PC-9 (cell line): Measurements from ENCODE around the gene RANBP10. TPM values are rescaled to one million over a fixed set of nuclear protein-coding genes. Genes with fewer than 3 reads are reported as not detected.
A peak's percentile ranks its signal among the peaks of the same experiment; 100 is the strongest.

Experiments used
- BruUV-seq: library from RNA; stranded (reverse); fragments of 400-500 nt; replicated peaks from 2 replicates; lab custom pipeline; 2021; lab: Mats Ljungman, UMichigan
- CTCF ChIA-PET: fragments of 300-600 bp; sonication (Branson Sonifier 250); formaldehyde crosslinking; loops from one replicate; lab custom pipeline; 2022; ENCODE audit warnings: antibody characterized with exemption; lab: Charles Lee
- POLR2A ChIA-PET: fragments of 300-600 bp; sonication (Branson Sonifier 250); formaldehyde crosslinking; loops from one replicate; lab custom pipeline; 2022; ENCODE audit warnings: antibody characterized with exemption; ENCODE audit not compliant: unreplicated experiment; lab: Charles Lee
- DNase-seq, 2 experiments: peaks; one replicate each; pipeline versions ENCODE4 v3.0.0 to v3.0.0-alpha.2; 2015 to 2022; ENCODE audit warnings: mixed read lengths in 1 of 2
- H2AFZ ChIP-seq: fragments of 200-600 bp; sonication (generic); 2 replicates; pipeline ENCODE4 v1.8.1; 2017; ENCODE audit warnings: antibody characterized with exemption
- H3F3A ChIP-seq: fragments of 200-600 bp; sonication (generic); 2 replicates; pipeline ENCODE4 v1.8.1; 2017; ENCODE audit warnings: antibody characterized with exemption, mild to moderate bottlenecking, low read depth; ENCODE audit not compliant: insufficient read depth
- H3K27ac ChIP-seq: fragments of 200-600 bp; sonication (generic); 2 replicates; pipeline ENCODE4 v1.6.1; 2016; ENCODE audit warnings: mixed run types
- H3K27me3 ChIP-seq: fragments of 200-600 bp; sonication (generic); 2 replicates; pipeline ENCODE4 v1.6.1; 2016; ENCODE audit warnings: low read depth, mixed run types; ENCODE audit not compliant: insufficient read depth
- H3K36me3 ChIP-seq: fragments of 200-600 bp; sonication (generic); 2 replicates; pipeline ENCODE4 v1.6.1; 2016; ENCODE audit warnings: low read depth, mixed run types
- H3K4me1 ChIP-seq: fragments of 200-600 bp; sonication (generic); replicated peaks from 2 replicates; pipeline ENCODE4 v1.6.1; 2016; ENCODE audit warnings: mixed run types; ENCODE audit not compliant: insufficient read depth
- H3K4me2 ChIP-seq: fragments of 200-600 bp; sonication (generic); 2 replicates; pipeline ENCODE4 v1.6.1; 2017; ENCODE audit warnings: mixed run types
- H3K4me3 ChIP-seq: fragments of 200-600 bp; sonication (generic); 2 replicates; pipeline ENCODE4 v1.6.1; 2016; ENCODE audit warnings: mixed run types
- H3K79me2 ChIP-seq: fragments of 200-600 bp; sonication (generic); 2 replicates; pipeline ENCODE4 v1.6.1; 2017; ENCODE audit warnings: low read depth, mixed run types
- H3K9me2 ChIP-seq: fragments of 200-600 bp; sonication (generic); 2 replicates; pipeline ENCODE4 v1.8.1; 2017; ENCODE audit warnings: mild to moderate bottlenecking; ENCODE audit not compliant: insufficient read depth
- H3K9me3 ChIP-seq: fragments of 200-600 bp; sonication (generic); 2 replicates; pipeline ENCODE4 v1.8.1; 2016; ENCODE audit warnings: low read depth; ENCODE audit not compliant: insufficient read depth
- H4K20me1 ChIP-seq: fragments of 200-600 bp; sonication (generic); 2 replicates; pipeline ENCODE4 v1.8.1; 2017; ENCODE audit not compliant: insufficient read depth
- EZH2 ChIP-seq: fragments of 200-600 bp; sonication (generic); IDR thresholded peaks from 2 replicates; pipeline ENCODE4 v1.8.0; 2017; ENCODE audit warnings: antibody characterized with exemption, low read depth
- intact Hi-C: fragments of 100-400 bp; cut with micrococcal nuclease; formaldehyde crosslinking; loops from one replicate; pipeline ENCODE4 v1.10.0; 2022; ENCODE audit not compliant: unreplicated experiment
- total RNA-seq: library from RNA; stranded (reverse); gene quantifications from 2 replicates; pipeline ENCODE4 v1.2.3, GENCODE V29; 2021
- TF ChIP-seq, protein P1 (sequence below): fragments of 200-600 bp; sonication (generic); conservative IDR thresholded peaks from 2 replicates; pipeline ENCODE4 v1.6.1; 2017; ENCODE audit warnings: mixed run types, antibody characterized with exemption, mild to moderate bottlenecking, moderate library complexity

Gene RANBP10
- total RNA-seq, 1 experiment from 2014 or later, result 21.0 TPM

DNA sequence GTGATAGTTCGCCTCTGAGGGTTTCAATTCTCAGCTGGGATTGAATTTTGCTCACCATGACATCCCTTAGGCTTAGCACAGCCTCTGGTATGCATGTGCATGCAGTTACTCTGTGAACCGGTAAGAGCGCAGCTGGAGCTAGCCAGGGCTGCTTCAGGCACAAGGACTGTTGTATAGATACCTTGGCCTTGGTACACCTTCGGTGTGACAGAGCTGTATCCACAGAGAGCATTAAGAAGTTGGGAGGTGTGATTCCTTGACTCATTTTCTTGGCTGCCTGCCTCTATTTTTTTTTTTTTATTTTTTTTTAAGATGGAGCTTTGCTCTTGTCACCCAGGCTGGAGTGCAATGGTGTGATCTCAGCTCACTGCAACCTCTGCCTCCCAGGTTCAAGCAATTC lies 38.1 kb upstream of the RANBP10 start:
- TF ChIP-seq, protein P1, sequence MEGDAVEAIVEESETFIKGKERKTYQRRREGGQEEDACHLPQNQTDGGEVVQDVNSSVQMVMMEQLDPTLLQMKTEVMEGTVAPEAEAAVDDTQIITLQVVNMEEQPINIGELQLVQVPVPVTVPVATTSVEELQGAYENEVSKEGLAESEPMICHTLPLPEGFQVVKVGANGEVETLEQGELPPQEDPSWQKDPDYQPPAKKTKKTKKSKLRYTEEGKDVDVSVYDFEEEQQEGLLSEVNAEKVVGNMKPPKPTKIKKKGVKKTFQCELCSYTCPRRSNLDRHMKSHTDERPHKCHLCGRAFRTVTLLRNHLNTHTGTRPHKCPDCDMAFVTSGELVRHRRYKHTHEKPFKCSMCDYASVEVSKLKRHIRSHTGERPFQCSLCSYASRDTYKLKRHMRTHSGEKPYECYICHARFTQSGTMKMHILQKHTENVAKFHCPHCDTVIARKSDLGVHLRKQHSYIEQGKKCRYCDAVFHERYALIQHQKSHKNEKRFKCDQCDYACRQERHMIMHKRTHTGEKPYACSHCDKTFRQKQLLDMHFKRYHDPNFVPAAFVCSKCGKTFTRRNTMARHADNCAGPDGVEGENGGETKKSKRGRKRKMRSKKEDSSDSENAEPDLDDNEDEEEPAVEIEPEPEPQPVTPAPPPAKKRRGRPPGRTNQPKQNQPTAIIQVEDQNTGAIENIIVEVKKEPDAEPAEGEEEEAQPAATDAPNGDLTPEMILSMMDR, result no peak
- no peak for TF ChIP-seq EZH2
- H3K4me1 ChIP-seq, result peaks cover 47% of the 10 kb centered on the region
- H3K36me3 ChIP-seq, result no peaks in the 10 kb centered on the region
- intact Hi-C loops, result no loop called here
- H3K9me2 ChIP-seq, result no peaks in the 10 kb centered on the region
- ChIA-PET POLR2A (interaction anchor here (0.6 to 0.7 kb wide), 3 partner anchors 13 to 16 kb away, joined by 4 to 8 read pairs (median 5); no protein-coding TSS in a partner anchor), CTCF (interaction anchor here (0.6 to 0.7 kb wide), 3 partner anchors 20 to 243 kb away, joined by 3 to 5 read pairs (median 3); no protein-coding TSS in a partner anchor)
- no peaks in the 10 kb centered on the region for H3K27me3 ChIP-seq
- H3F3A ChIP-seq, result peaks cover 23% of the 10 kb centered on the region; the same call in 1 of the 2 replicates
- no peak for DNase-seq
- no peak overlapping the region for H3K4me3 ChIP-seq
- no peak overlapping the region for H2AFZ ChIP-seq
- peak overlapping the region; percentile 93 for H3K4me2 ChIP-seq
- H4K20me1 ChIP-seq, result peaks cover 19% of the 10 kb centered on the region
- no TSS peak for BruUV-seq
- H3K9me3 ChIP-seq, result no peaks in the 10 kb centered on the region
- H3K27ac ChIP-seq, result no peak overlapping the region
- peaks cover 60% of the 10 kb centered on the region for H3K79me2 ChIP-seq

DNA sequence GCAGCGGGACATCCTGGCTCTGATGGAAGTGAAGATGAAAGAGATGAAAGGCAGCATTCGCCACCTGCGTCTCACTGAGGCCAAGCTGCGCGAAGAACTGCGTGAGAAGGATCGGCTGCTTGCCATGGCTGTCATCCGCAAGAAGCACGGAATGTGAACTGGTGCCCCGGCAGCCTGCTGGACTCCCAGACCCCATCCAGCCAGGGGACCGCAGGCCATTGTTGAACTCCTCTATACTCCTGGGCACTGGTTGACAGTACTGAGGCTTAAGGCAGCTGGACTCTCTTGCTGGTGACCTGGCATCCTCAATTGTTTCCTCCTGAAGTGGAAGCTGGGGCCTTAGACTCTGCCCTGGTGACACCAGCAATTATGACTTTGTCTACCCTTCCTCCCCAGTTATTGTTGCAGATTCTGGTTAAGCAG lies 37.0 kb upstream of the RANBP10 start:
- H3K79me2 ChIP-seq, result peaks cover 48% of the 10 kb centered on the region
- peak overlapping the region; percentile 74 for H3K4me2 ChIP-seq
- H4K20me1 ChIP-seq, result peaks cover 8% of the 10 kb centered on the region
- no peaks in the 10 kb centered on the region for H3K27me3 ChIP-seq
- H3K27ac ChIP-seq, result no peak overlapping the region
- no peak overlapping the region for H2AFZ ChIP-seq
- CTCF ChIA-PET, result no interaction called here
- no peaks in the 10 kb centered on the region for H3K36me3 ChIP-seq
- H3K4me1 ChIP-seq, result peaks cover 45% of the 10 kb centered on the region
- H3K9me3 ChIP-seq, result no peaks in the 10 kb centered on the region
- H3K4me3 ChIP-seq, result no peak overlapping the region; the same call in 1 of the 2 replicates
- H3K9me2 ChIP-seq, result no peaks in the 10 kb centered on the region
- BruUV-seq, result no TSS peak
- peaks cover 21% of the 10 kb centered on the region; the same call in 1 of the 2 replicates for H3F3A ChIP-seq
- no peak for TF ChIP-seq EZH2
- TF ChIP-seq, protein P1, result no peak
- POLR2A ChIA-PET, result no interaction called here
- intact Hi-C loops, result no loop called here
- no peak for DNase-seq

DNA sequence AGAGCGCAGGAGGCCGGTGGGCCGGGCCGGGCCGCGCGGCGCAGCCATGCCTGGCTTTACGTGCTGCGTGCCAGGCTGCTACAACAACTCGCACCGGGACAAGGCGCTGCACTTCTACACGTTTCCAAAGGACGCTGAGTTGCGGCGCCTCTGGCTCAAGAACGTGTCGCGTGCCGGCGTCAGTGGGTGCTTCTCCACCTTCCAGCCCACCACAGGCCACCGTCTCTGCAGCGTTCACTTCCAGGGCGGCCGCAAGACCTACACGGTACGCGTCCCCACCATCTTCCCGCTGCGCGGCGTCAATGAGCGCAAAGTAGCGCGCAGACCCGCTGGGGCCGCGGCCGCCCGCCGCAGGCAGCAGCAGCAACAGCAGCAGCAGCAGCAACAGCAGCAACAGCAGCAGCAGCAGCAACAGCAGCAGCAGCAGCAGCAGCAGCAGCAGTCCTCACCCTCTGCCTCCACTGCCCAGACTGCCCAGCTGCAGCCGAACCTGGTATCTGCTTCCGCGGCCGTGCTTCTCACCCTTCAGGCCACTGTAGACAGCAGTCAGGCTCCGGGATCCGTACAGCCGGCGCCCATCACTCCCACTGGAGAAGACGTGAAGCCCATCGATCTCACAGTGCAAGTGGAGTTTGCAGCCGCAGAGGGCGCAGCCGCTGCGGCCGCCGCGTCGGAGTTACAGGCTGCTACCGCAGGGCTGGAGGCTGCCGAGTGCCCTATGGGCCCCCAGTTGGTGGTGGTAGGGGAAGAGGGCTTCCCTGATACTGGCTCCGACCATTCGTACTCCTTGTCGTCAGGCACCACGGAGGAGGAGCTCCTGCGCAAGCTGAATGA lies 36.4 kb upstream of the RANBP10 start:
- H3K27ac ChIP-seq, result no peak overlapping the region
- H3K9me3 ChIP-seq, result no peaks in the 10 kb centered on the region
- peaks cover 2% of the 10 kb centered on the region for H4K20me1 ChIP-seq
- peaks cover 42% of the 10 kb centered on the region for H3K79me2 ChIP-seq
- intact Hi-C loops, result no loop called here
- ChIA-PET POLR2A (no interaction called here), CTCF (no interaction called here)
- DNase-seq, result no peak
- peak overlapping the region; percentile 75; the same call in 1 of the 2 replicates for H3K4me3 ChIP-seq
- TF ChIP-seq, protein P1, result no peak
- TF ChIP-seq EZH2, result no peak
- peak overlapping the region; percentile 74 for H3K4me2 ChIP-seq
- no TSS peak for BruUV-seq
- H3F3A ChIP-seq, result peaks cover 16% of the 10 kb centered on the region; the same call in 1 of the 2 replicates
- H3K4me1 ChIP-seq, result peaks cover 39% of the 10 kb centered on the region
- no peaks in the 10 kb centered on the region for H3K9me2 ChIP-seq
- no peak overlapping the region; the same call in 1 of the 2 replicates for H2AFZ ChIP-seq
- no peaks in the 10 kb centered on the region for H3K36me3 ChIP-seq
- no peaks in the 10 kb centered on the region for H3K27me3 ChIP-seq
